GM19043 (cell line): Measurements from ENCODE around the gene AP3M1.

Experiments
- ATAC-seq: cut with Tn5 transposase; IDR thresholded peaks from one replicate; pipeline ENCODE4 v1.9.1; 2021; ENCODE audit warnings: low read depth; ENCODE audit not compliant: unreplicated experiment

AP3M1 gene

DNA sequence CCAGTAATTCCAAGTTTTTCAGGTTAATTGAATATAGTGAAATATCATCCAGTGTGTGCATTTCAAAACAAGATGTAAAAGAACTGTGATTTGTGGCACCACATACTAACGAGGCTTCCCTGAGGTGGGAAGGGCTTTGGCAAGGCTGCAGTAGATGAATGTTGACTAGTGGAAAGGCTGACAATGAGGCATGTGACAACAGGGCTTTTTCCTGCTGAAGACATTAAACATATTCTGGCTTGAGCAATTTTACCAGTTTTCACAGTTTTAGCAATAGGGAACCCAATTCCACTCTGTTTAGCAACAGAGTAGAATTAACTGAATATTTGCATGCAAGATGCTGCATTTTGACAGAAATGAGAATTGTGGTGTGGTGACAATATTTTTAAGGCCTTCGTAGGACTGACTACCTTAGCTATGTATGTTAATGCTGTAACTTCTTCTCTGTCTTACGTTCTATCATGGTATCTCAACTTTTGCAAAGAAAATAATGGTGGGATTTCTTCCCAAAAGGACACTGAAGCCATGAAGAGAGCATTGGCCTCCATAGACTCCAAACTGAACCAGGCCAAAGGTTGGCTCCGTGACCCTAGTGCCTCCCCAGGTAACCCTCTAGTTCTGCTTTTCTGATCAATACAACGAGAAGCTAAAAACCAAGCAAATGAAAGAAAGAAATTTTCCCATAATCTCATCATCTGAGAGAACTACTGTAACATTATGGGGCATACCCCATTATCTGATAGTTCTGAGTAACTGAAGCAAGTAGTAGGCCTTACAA is 68.5 kb downstream of the AP3M1 start:
- ATAC-seq = no peak

DNA sequence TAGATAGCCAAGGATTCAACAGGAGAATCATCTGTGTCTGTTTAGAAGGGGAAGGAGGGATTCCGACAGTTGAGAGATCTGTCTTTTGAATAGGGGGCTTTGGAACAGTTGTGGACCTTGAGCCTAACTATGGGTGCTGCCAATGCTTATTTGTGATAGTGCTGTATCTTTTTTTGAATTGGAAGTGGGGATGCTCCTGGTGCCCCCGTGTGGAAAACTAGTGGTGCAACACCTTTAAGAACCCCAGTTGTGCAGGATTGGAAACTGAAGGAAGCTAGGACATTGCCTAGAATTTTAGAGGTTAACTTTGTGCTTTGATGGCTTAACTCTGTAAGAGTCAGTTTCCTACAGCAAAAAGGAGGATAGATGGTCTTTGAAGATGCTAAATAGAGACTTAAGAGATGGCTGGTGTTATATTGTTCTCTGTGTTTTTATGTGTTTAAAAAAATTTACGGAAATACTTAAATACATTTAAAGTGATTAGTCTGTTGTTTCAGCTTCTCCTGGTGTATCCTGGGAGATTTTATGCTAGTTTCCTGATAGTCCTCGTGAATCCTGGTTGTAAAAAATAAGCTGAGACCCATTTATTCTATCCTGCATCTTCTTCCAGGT is 69.3 kb downstream of the AP3M1 start:
- ATAC-seq = no peak

DNA sequence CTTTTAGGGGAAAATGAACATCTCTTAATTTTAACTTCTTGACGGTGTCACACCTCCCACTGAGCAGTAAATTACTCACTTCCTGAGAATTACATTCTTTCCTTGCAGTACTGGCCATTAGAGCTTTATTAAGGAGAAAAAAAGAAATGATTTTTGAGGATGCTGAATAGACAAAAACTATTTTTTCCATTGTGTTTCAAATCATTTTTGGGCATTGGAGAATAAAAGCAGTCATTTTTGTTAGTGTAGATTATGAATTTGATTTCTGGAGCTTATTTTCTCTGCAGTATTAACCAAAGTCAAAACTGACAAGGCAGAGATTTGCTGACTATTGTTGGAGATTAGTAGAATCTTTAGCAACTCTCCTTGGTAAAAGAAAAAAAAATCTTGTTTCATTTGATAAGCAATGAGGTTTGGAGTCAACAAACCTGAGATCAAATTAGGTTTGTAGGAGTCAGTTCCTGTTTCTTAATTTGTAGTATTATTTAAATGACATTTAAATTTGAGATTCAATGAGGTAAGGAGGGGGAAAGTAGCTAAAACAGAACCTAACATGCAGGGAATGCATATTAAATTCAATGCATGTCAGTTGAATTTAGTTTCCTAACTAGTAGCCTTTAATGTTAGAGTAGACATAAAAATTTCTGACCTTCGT is 70.6 kb downstream of the AP3M1 start:
- ATAC-seq = no peak

DNA sequence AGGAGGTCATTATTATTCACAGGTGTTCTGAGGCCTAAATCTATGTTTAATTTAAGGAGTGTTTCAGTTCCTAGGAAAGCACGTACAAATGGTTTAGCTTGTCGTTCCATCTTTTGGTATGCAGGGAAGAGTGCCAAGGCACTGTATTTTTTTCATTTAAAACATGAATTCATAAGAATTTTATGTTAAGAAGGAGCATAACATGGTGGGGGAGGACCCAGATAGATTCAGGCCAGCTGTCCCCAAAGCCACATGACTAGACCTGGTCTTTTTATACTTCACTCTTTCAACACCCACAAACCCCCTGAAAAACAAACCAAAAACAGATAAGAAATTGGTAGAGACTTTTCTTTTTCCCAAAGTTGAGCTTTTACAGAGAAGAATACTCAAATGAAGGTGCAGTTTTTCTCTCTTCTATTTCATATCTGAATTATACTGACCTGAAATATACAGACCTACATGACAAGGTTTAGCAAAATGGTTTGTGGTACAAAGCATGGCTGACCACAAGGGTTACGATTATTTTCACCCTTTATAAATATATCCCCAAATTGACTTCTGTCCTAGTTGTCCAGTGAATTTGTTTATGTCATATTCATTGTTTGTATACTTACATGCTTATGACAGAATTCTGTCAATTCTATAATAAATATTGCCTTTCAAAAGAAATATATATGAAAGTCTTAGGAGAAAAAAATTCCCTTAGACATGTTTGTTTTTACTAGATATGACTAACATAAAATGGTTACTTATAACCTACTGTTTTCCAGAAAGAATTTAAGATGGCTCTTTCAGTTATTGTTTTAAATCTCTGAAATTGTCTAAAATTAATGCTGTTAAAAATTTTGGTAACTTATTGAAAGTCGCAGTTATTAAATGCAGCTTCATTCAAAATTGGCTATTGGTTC is 71.3 kb downstream of the AP3M1 start:
- ATAC-seq = no peak

DNA sequence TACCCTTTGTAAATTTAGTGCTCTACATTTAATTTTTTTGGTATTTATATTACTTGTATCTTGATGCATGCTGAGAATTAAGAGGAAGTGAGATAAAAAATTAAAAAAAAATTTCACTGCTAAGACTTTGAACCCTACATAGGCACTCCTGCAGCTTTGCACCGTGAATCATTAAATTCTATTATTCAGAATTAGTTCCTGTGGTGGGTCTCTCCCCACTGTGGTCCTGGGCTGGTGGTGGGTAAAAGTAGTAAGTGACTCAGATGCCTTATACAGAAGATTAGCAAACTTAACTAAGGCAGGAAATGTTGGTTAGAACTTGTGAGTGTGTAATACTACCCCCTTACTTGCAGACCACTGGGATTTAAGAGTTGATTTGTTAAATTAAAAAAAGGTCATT is 72.6 kb downstream of the AP3M1 start:
- peak; percentile 67 for ATAC-seq

DNA sequence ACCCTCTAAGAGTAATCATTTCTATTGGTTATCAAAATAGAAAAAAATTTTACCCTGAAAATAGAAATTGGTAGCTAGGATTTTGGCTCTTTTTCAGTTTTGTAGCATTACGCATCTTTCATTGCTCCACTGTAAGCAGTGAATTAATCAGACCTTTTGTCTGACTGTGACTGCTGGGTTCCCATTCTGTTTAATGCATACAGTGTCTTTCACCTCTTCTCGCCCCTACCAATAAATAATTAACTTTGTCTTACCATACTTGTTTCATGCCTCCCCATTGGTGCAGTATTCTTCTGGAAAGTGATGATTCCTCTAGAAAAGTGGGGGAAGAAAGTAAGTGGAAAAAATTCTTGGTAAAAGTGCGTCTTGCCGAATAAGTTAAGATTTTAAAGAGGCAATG is 73.2 kb downstream of the AP3M1 start:
- no peak for ATAC-seq

DNA sequence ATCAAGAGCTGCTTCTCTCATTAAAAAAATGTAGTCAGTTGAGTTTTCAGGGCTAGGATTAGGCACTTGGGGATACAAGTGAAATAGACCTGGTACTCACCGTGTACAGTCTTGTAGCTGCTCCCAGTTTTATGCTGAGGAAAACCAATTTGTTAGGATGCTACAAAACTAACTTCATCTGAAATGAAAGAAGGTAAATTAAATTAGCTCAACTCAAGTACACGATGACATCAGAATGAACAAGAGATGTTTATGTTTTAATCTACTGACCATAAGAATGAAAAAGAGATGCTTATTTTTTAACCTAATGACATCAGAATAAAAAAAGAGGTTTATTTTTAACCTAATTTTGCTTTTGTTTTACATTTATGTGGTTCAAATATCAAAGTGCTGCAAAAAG is 73.7 kb downstream of the AP3M1 start:
- ATAC-seq = no peak

DNA sequence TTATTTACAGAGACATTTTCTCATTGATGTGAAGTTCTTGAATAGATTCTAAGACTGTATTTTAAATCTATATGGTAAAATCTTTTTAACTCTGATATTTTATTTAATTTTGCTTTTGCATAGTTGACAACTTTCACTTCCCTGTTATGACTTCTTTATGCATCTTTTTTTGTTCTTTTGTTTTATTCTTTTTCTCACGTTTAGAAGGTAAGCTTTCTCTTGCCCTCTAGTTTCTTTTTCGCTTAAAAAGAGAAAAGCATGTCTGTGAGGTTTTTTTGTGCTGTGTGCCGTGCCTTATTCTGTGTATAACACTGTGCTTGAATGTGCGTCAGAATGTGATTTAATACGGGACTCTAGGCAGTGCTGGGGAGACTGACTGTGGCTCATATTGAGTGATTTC is 74.7 kb downstream of the AP3M1 start:
- no peak for ATAC-seq

DNA sequence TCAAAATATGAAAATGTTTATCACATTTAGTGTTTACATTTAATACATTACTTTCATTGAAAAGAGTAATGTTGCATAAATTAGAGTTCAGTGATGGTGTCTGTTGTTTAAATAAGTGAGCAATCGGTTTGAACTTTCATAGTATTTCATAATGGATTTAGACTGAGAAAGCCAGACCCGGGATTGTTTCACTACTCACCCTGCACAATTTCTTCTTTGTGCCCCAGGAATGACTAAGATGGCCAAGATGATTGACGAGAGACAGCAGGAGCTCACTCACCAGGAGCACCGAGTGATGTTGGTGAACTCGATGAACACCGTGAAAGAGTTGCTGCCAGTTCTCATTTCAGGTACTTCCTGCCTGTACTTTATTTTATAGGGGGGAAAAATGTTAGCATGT is 78.1 kb downstream of the AP3M1 start:
- ATAC-seq = no peak

DNA sequence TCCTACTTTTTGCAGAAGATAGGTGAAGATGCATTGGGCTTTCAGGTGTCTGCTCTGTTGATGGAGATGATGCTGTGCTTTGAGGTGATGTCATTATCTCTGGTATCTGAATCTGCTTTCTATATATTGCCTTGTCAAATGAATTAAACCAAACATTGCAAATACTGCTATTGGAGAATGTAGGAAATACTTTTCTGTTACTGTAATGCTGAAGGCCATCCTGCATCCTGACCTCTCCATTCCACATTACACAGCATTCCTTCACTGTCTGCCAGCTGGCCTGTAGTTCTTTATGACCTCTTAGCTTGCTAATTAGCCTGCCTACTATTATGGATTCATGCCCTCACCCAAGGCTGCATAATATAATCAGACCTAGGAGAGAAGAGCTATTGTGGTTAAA is 79.5 kb downstream of the AP3M1 start:
- ATAC-seq = no peak
